Heart right ventricle (tissue), 16 donors: ENCODE results near the gene ITFG1. TPM values are rescaled to one million over a fixed set of nuclear protein-coding genes. Genes with fewer than 3 reads are reported as not detected.

Experiments
- ATAC-seq, 8 donors: fragments of 200-7000 bp; cut with Tn5 transposase; one replicate each; pipeline ENCODE4 v1.9.1; 2020; ENCODE audit warnings: mild to moderate bottlenecking in 8 of 8, moderate library complexity in 8 of 8, moderate number of reproducible peaks in 1 of 8
- DNase-seq, 2 donors: peaks; one replicate each; pipeline ENCODE4 v3.0.0-alpha.2; 2020
- H3K27ac ChIP-seq, 10 donors: fragments of 200-600 bp; sonication (generic) in 2 of 10; one replicate each; pipeline versions ENCODE4 v1.5.0 to v1.8.0; 2020 to 2022; ENCODE audit warnings: mild to moderate bottlenecking in 3 of 10
- H3K27me3 ChIP-seq, 7 donors: fragments of 200-600 bp; one replicate each; pipeline ENCODE4 v1.8.0; 2021 to 2022; ENCODE audit warnings: mild to moderate bottlenecking in 2 of 7
- H3K36me3 ChIP-seq, 9 donors: fragments of 200-600 bp; sonication (generic) in 1 of 9; one replicate each; pipeline versions ENCODE4 v1.5.0 to v1.8.0; 2020 to 2022; ENCODE audit warnings: mild to moderate bottlenecking in 2 of 9
- H3K4me1 ChIP-seq, 9 donors: fragments of 200-600 bp; sonication (generic) in 1 of 9; one replicate each; pipeline versions ENCODE4 v1.5.0 to v1.8.0; 2020 to 2022; ENCODE audit warnings: mild to moderate bottlenecking in 4 of 9
- H3K4me3 ChIP-seq, 10 donors: fragments of 200-600 bp; sonication (generic) in 2 of 10; one replicate each; pipeline versions ENCODE4 v1.5.0 to v1.8.0; 2020 to 2022; ENCODE audit warnings: mild to moderate bottlenecking in 7 of 10, moderate library complexity in 2 of 10
- H3K9me3 ChIP-seq, 11 donors: fragments of 200-600 bp in 10 of 11; sonication (generic) in 2 of 11; one replicate each; pipeline versions ENCODE4 v1.5.0 to v1.8.0; 2013 to 2022; ENCODE audit warnings: mild to moderate bottlenecking in 2 of 11, control low read depth in 1 of 11, moderate library complexity in 1 of 11
- WGBS, 2 donors: extraction: QIAGEN DNeasy Blood & Tissue Kit; methylation state at CpG; one replicate each; pipeline ENCODE4 v1.1.7; 2013; ENCODE audit warnings: inconsistent platforms in 1 of 2; 5-methylcytosine and 5-hydroxymethylcytosine counted together
- intact Hi-C, 10 donors: fragments of 100-400 bp; cut with DNase I; formaldehyde crosslinking; loops; one replicate each; pipeline versions ENCODE4 v1.11.1 to v1.14.2; 2022
- polyA plus RNA-seq, 2 donors: library from polyadenylated mRNA; stranded (reverse); fragments of 200-250 nt; gene quantifications; one replicate each; pipeline ENCODE4 v1.2.3, GENCODE V29; 2013
- total RNA-seq, 10 donors: library from RNA; stranded (reverse); fragmentation: NEBNext Ultra II Directional in 3 of 10; extraction: Animal tissue kit (Norgen Biotek cat#: 25700) in 3 of 10; gene quantifications; one replicate each; pipeline versions ENCODE4 v1.2.1 to v1.2.4, GENCODE V29; 2021 to 2023
- TF ChIP-seq, protein P1 (sequence below), 9 donors: fragments of 200-600 bp; sonication (generic) in 2 of 9; IDR thresholded peaks; one replicate each; pipeline versions ENCODE4 v1.5.0 to v1.8.0; 2021 to 2022; ENCODE audit warnings: antibody characterized with exemption in 9 of 9, mild to moderate bottlenecking in 5 of 9, moderate library complexity in 1 of 9
- donor health status: Arrhythmogenic right ventricular cardiomyopathy.
- donor health status: ischemic (EF 13 %, LVEDD 7.1; RV severe dilation, severe dysfunction).
- donor health status: healthy with polysubstance abuse.
- donor health status: DM: no; HTN: yes; CAD: no.
- donor health status: DM: no; HTN: no; CAD: no.
- donor health status: ischemic (EF 25% LVEDD 6.9; RV normal size, moderate dysfunction).
- donor health status: ischemic (EF 25% LVEDD 5.7; RV mildly dilated, moderate dysfunction).
- donor health status: healthy.
- donor health status: DM: yes; HTN: yes; CAD: no.
- donor health status: Ischemic cardiomyopathy.
- donor health status: ischemic (EF 35%, LVEDD 5.7; RV mildly dilated, moderate dysfunction).
- donor health status: nonischemic (EF 11% LVEDD 7.7; RV severe dilation, severe dysfunction).
- donor health status: DM: yes; HTN: yes; CAD: no.
- donor health status: PGD.
- donor health status: ischemic (EF 29% LVEDD 5.4; RV normal size, mild dysfunction).
- donor health status: nonischemic (EF 23%, LVEDD 6.1; RV moderate dilation, normal function).

ITFG1 gene
- total and polyA plus RNA-seq, 12 donors = 10.1 to 94.5 (median 72.3) TPM

GRCh38 chr16:47503936-47504335, 43.1 kb upstream of the ITFG1 start:
- TF ChIP-seq, protein P1, sequence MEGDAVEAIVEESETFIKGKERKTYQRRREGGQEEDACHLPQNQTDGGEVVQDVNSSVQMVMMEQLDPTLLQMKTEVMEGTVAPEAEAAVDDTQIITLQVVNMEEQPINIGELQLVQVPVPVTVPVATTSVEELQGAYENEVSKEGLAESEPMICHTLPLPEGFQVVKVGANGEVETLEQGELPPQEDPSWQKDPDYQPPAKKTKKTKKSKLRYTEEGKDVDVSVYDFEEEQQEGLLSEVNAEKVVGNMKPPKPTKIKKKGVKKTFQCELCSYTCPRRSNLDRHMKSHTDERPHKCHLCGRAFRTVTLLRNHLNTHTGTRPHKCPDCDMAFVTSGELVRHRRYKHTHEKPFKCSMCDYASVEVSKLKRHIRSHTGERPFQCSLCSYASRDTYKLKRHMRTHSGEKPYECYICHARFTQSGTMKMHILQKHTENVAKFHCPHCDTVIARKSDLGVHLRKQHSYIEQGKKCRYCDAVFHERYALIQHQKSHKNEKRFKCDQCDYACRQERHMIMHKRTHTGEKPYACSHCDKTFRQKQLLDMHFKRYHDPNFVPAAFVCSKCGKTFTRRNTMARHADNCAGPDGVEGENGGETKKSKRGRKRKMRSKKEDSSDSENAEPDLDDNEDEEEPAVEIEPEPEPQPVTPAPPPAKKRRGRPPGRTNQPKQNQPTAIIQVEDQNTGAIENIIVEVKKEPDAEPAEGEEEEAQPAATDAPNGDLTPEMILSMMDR (IDR thresholded peaks at IDR 0.05) = no peak
- intact Hi-C loops = no loop called here
- H3K9me3 ChIP-seq = no peaks in the 10 kb centered on the region
- no peaks in the 10 kb centered on the region for H3K4me1 ChIP-seq
- DNase-seq = no peak
- 96 to 100% methylated on average over 1 of the region's 1 CpG for WGBS, 2 donors
- no peak overlapping the region for H3K27ac ChIP-seq
- peaks cover 0 to 87% (median 49%) of the 10 kb centered on the region in 9 donors for H3K36me3 ChIP-seq
- no peak overlapping the region for H3K4me3 ChIP-seq
- H3K27me3 ChIP-seq = no peaks in the 10 kb centered on the region
- no peak for ATAC-seq

DNA sequence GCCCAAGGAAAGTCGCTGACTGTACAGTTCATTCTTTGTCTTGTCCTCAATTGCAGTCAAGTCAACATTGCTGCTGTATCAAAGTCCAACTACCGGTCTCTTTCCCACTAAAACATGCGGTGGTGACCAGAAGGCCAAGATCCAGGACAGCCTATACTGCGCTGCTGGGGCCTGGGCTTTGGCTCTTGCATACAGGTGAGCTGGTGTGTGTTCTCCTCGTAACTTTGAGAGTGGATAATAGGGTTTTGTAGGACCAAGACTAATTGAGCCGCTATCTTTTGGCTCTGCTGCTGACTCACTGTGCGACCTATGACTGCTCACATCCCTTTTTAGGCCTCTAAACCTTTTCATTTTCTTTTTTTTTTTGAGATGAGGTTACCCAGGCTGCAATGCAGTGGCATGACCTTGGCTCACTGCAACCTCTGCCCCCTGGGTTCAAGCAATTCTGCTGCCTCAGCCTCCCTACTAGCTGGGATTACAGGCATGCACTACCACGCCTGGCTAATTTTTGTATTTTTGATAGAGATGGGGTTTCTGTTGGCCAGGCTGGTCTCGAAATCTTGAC, 38.9 kb upstream of the ITFG1 start:
- Histone ChIP-seq H3K27ac (no peak overlapping the region), H3K36me3 (peaks cover 0 to 76% (median 47%) of the 10 kb centered on the region in 9 donors), H3K4me1 (peaks cover 0 to 9% (median 2%) of the 10 kb centered on the region in 9 donors), H3K27me3 (no peaks in the 10 kb centered on the region), H3K4me3 (no peak overlapping the region), H3K9me3 (no peaks in the 10 kb centered on the region)
- DNase-seq (no peak), ATAC-seq (no peak)
- TF ChIP-seq, protein P1 (IDR thresholded peaks at IDR 0.05) = no peak
- 98 to 100% methylated on average over 9 of the region's 9 CpGs for WGBS, 2 donors
- intact Hi-C loops = no loop called here

- Histone ChIP-seq H3K27me3 (no peaks in the 10 kb centered on the region), H3K4me3 (no peak overlapping the region), H3K4me1 (peaks cover 0 to 15% (median 8%) of the 10 kb centered on the region in 9 donors), H3K36me3 (peaks cover 0 to 70% (median 41%) of the 10 kb centered on the region in 9 donors), H3K9me3 (no peaks in the 10 kb centered on the region), H3K27ac (no peak overlapping the region)
- WGBS, 2 donors = 96 to 97% methylated on average over 2 of the region's 2 CpGs
- intact Hi-C loops = no loop called here
- DNase-seq (no peak), ATAC-seq (no peak)
- TF ChIP-seq, protein P1 (IDR thresholded peaks at IDR 0.05) = no peak
Observed at GRCh38 chr16:47499080-47499699, 38.3 kb upstream of the ITFG1 start.

DNA sequence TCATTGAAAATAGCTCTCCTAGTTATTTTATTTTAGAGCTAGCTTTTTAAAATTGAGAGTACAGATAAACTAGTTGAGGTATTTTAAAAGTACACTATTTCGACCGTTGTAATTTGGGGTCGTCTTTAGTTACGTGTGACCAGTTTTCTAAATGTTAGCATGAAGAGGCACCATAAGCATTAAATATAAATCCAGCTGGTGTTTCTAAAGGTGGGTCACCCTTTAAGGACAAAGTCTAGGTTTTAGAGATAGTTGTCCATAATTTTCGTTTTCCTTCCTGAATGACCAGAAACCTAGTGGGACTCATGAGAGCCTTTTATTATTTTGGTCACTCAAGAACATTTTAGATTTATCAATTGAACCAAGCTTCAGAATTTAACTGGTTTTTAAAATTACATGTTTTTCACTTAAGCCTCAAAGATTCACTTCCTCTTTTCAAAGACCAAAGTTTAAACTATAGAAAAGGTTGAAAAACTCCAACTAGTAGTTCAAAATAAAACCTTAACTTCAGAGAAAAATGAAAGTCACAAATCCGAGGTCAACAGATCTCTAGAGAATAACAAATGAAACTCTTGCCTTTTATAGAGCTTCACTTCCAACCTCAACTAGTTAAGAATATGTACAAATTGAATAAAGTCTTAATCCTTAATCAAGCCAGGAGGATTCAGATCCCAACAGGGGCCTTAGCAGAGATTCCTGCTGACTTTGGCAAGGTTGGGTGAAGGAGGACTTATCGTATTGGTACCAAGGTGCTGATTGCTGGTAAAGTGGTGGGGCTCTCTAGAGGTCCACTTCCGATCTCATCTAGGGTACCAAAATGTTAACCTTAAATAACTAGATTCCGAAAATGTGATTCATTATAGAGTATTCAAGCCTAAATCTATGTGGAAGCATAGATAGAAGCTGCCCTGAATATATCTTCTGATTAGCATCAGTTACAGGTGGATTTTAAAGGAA, 32.8 kb upstream of the ITFG1 start:
- ATAC-seq = no peak
- intact Hi-C loops = loop anchor here in 2 of 10 donors (1.0 to 2.0 kb wide), 2 partner anchors 31 to 33 kb away; partner anchors contain the start of genes ITFG1 (in 1 of the 2) and PHKB (in 1 of the 2)

More for the DNA sequence above, 32.8 kb upstream of the ITFG1 start:
- TF ChIP-seq, protein P1 (IDR thresholded peaks at IDR 0.05) = no peak
- Histone ChIP-seq H3K4me1 (peaks cover 6 to 44% (median 33%) of the 10 kb centered on the region in 9 donors), H3K4me3 (peak overlapping the region in 6 of 10 donors; percentile 20 to 30 (median 26)), H3K27me3 (no peaks in the 10 kb centered on the region), H3K27ac (peak overlapping the region; percentile 56 to 90 (median 81)), H3K9me3 (peaks cover 0 to 39% (median 20%) of the 10 kb centered on the region in 11 donors), H3K36me3 (peaks cover 0 to 38% (median 8%) of the 10 kb centered on the region in 9 donors)
- no peak for DNase-seq
- WGBS, 2 donors = 67 to 75% methylated on average over 9 of the region's 9 CpGs
